GM06990 (cell line): ENCODE data around the gene POLD2.
"Not testable (repeated sequence)": the region's sequence is repeated elsewhere in the genome, so short reads cannot be mapped to it uniquely, and the experiment has no call there.

Experiments used
- DNase-seq: peaks from one replicate; pipeline ENCODE4 v3.0.0-alpha.2; 2011; ENCODE audit not compliant: insufficient read length; ENCODE audit errors: extremely low read depth
- H3K27me3 ChIP-seq: replicated peaks from 2 replicates; pipeline ENCODE4 v1.6.0; 2011; ENCODE audit warnings: low read length; ENCODE audit not compliant: control insufficient read depth, insufficient read depth
- H3K36me3 ChIP-seq: 2 replicates; pipeline ENCODE4 v1.5.1; 2011; ENCODE audit warnings: low read length; ENCODE audit not compliant: control insufficient read depth, insufficient read depth
- H3K4me3 ChIP-seq: replicated peaks from 2 replicates; pipeline ENCODE4 v1.5.1; 2011; ENCODE audit warnings: low read depth, mild to moderate bottlenecking, control low read depth, low read length
- TF ChIP-seq, protein P1 (sequence below): IDR thresholded peaks from 2 replicates; pipeline ENCODE4 v1.5.1; 2011; ENCODE audit warnings: low read length, control low read depth, mild to moderate bottlenecking, inconsistent platforms; ENCODE audit not compliant: insufficient read depth, poor library complexity, severe bottlenecking

Gene POLD2

DNA sequence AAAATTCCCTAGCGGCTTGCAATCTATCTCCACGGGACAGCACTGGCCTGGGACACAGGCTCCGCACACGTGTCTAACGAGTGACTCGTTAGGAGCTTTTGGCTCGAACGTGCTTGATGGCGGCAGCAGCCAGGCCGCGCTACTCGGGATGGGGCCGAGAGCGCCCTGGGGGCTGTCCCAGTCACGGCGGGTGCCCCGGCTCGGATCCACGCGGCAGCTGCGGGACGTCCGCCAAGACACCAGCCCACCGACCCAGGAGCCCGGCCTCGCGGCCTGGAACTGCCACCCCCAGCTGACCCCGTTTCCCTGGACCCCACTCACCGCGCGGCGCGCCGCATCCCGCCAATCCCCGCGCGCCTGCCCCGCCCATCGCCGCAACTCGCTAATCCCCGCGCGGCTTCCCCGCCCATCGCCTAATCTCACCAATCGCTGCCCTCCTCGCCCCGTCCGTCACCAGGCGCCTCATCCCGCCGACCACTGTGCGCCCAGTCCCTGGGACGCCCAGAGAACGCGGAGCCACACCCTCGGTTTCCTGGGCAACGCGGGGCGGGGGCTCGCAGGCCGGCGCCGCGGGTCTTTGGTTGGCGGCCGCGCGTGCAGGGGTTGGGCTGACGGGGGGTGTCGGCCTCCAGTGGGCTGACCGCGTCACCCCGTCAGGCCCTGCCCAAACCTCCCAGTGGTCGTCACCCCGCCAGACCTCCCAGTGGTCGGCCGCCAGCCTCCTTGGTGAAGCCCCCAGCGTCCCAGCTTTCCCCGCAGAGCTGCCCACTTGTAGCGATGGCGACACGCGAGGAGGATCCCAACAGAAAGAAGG lies at the start of gene POLD2:
Gene POLD2, minus strand, starts transcription at position 359 of the 814 bp plus-strand sequence. CDS start 1,495 bp downstream, outside the sequence.
- peak; percentile 96 for DNase-seq
- peak within 1 kb of the TSS; percentile 91 for H3K4me3 ChIP-seq
- peaks cover 13% of the 10 kb centered on the region for H3K36me3 ChIP-seq
- no peaks in the 10 kb centered on the region for H3K27me3 ChIP-seq
- TF ChIP-seq, protein P1, sequence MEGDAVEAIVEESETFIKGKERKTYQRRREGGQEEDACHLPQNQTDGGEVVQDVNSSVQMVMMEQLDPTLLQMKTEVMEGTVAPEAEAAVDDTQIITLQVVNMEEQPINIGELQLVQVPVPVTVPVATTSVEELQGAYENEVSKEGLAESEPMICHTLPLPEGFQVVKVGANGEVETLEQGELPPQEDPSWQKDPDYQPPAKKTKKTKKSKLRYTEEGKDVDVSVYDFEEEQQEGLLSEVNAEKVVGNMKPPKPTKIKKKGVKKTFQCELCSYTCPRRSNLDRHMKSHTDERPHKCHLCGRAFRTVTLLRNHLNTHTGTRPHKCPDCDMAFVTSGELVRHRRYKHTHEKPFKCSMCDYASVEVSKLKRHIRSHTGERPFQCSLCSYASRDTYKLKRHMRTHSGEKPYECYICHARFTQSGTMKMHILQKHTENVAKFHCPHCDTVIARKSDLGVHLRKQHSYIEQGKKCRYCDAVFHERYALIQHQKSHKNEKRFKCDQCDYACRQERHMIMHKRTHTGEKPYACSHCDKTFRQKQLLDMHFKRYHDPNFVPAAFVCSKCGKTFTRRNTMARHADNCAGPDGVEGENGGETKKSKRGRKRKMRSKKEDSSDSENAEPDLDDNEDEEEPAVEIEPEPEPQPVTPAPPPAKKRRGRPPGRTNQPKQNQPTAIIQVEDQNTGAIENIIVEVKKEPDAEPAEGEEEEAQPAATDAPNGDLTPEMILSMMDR, result no peak

DNA sequence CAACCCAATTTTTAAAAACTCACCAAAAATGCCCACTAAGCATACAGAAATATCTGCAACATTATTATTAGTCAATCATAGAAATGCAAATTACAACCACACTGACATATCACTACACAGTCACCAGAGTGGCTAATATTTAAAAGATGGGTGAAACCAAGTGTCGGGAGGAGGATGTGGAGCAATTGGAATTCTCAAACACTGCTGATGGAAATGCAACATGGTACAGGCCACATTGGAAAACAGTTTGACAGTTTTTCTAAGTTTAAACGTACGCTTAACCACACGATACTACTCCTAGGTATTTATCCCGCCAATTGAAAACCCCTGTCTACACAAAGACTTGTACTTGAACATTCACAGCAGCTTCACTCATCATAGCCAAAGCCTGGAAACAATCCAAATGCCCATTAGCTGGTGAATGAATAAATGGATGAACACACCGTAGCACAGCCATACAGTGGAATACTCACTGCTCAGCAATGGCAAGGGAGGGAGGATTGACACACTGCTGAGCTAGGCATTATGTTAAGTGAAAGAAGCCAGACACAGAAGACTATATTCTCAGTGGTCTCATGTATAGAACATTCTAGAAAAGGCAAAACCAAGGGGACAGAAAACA lies 49.6 kb upstream of the POLD2 start:
- TF ChIP-seq, protein P1, result no peak
- H3K4me3 ChIP-seq, result no peak overlapping the region
- H3K27me3 ChIP-seq, result no peaks in the 10 kb centered on the region; the same call in 1 of the 2 replicates
- DNase-seq, result no peak
- H3K36me3 ChIP-seq, result no peaks in the 10 kb centered on the region

GRCh38 chr7:44172352-44172751 lies 49.0 kb upstream of the POLD2 start:
- Histone ChIP-seq H3K27me3 (no peaks in the 10 kb centered on the region; the same call in 1 of the 2 replicates), H3K36me3 (no peaks in the 10 kb centered on the region), H3K4me3 (no peak overlapping the region)
- TF ChIP-seq, protein P1, result no peak
- no peak for DNase-seq

GRCh38 chr7:44171901-44172300 lies 48.6 kb upstream of the POLD2 start:
- DNase-seq, H3K27me3 ChIP-seq, H3K36me3 ChIP-seq, H3K4me3 ChIP-seq: not testable (repeated sequence)

GRCh38 chr7:44167920-44168319 lies 44.6 kb upstream of the POLD2 start:
- Histone ChIP-seq H3K27me3 (no peaks in the 10 kb centered on the region), H3K4me3 (no peak overlapping the region), H3K36me3 (no peaks in the 10 kb centered on the region)
- TF ChIP-seq, protein P1, result no peak
- no peak for DNase-seq

GRCh38 chr7:44163591-44163990 lies 40.2 kb upstream of the POLD2 start:
- Histone ChIP-seq H3K27me3 (no peaks in the 10 kb centered on the region), H3K36me3 (no peaks in the 10 kb centered on the region), H3K4me3 (no peak overlapping the region)
- TF ChIP-seq, protein P1, result no peak
- DNase-seq, result no peak
